Activated CD4-positive, alpha-beta T cell treated with anti-CD3 and anti-CD28 coated beads, Interleukin-2, amount 10 ng/mL, durations not matched to agents 24 days and 14 days (primary cell): ENCODE data around the gene GUCY2D. TPM values are rescaled to one million over a fixed set of nuclear protein-coding genes. Genes with fewer than 3 reads are reported as not detected.
A peak's percentile ranks its signal among the peaks of the same experiment; 100 is the strongest.
"Not testable (repeated sequence)": the region's sequence is repeated elsewhere in the genome, so short reads cannot be mapped to it uniquely, and the experiment has no call there.

Experiments used
- DNase-seq: peaks from one replicate; pipeline ENCODE4 v3.0.0; 2022
- H3K27ac Mint-ChIP-seq: one replicate; pipeline ENCODE4 v1.8.0; 2022; ENCODE audit warnings: mild to moderate bottlenecking, mixed read lengths
- H3K27me3 Mint-ChIP-seq: one replicate; pipeline ENCODE4 v1.8.0; 2022; ENCODE audit warnings: mixed read lengths
- H3K36me3 Mint-ChIP-seq: one replicate; pipeline ENCODE4 v1.8.0; 2022; ENCODE audit warnings: low read depth, mild to moderate bottlenecking, mixed read lengths
- H3K4me1 Mint-ChIP-seq: one replicate; pipeline ENCODE4 v1.8.0; 2021; ENCODE audit warnings: mixed read lengths
- H3K4me3 Mint-ChIP-seq: one replicate; pipeline ENCODE4 v1.8.0; 2022; ENCODE audit warnings: mild to moderate bottlenecking, moderate library complexity, mixed read lengths
- H3K9me3 Mint-ChIP-seq: one replicate; pipeline ENCODE4 v1.8.0; 2021; ENCODE audit warnings: mixed read lengths
- intact Hi-C: fragments of 100-400 bp; cut with micrococcal nuclease; formaldehyde crosslinking; loops from one replicate; pipeline ENCODE4 v1.15.1; 2023
- total RNA-seq: library from RNA; stranded (reverse); gene quantifications from 2 replicates; pipeline ENCODE4 v1.2.3, GENCODE V29; 2022

Gene GUCY2D
- total RNA-seq, 1 donor from 2014 or later: not detected

DNA sequence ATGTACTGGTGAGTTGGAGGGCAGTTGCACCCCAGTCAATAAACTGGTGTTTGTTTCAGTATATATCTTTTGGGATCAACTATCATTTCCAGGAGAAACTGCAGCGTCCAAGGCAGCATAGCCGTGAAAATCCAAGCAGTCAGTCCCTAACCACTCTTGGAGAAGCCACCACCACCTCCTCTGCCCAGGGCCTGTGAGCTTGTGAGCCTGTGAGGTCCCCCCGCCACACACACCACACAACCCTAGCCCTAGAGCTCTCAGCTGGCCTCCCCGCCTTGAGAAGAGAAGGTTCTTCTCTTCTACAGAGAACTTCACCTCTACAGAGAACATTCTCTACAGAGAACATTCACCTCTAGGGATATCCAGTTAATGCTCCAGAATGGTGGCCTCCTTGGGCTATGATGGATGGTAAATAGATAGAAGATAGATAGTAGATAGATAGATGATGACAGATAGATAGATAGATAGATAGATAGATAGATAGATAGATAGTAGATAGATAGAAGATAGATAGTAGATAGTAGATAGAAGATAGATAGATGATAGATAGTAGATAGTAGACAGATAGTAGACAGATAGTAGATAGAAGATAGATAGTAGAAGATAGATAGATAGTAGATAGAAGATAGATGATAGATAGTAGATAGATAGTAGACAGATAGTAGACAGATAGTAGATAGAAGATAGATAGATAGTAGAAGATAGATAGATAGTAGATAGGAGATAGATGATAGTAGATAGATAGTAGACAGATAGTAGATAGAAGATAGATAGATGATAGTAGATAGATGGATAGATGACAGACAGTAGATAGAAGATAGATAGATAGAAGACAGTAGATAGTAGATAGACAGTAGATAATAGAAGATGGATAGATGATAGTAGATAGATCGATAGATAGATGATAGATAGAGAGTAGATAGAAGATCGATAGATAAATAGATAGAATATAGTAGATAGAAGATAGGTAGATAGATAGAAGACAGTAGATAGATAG is 50.1 kb downstream of the GUCY2D start:
- no peaks in the 10 kb centered on the region for H3K9me3 Mint-ChIP-seq
- no peak overlapping the region for H3K4me3 Mint-ChIP-seq
- H3K27me3 Mint-ChIP-seq: peaks cover 13% of the 10 kb centered on the region
- H3K27ac Mint-ChIP-seq: no peak overlapping the region
- no peaks in the 10 kb centered on the region for H3K36me3 Mint-ChIP-seq
- intact Hi-C loops: no loop called here
- no peak for DNase-seq
- H3K4me1 Mint-ChIP-seq: peaks cover 11% of the 10 kb centered on the region

DNA sequence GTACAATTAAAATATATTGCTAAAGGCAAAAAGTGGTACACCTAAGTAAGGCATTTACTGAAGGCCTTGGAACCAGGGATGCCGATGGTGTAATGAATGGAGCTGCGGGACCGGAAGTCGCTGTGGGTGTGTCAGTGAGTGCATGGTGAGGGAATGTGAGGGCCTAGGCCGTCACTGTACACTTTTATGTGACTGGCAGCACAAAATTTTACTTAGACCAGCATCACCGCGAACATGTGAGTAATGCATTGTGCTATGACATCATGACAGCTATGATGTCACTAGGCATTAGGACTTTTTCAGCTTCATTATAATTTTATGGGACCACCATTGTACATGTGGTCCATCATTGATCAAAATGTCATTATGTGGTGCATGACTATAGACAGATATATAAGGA is 51.2 kb downstream of the GUCY2D start:
- Mint-ChIP-seq H3K9me3 (no peaks in the 10 kb centered on the region), H3K4me3 (no peak overlapping the region), H3K36me3 (no peaks in the 10 kb centered on the region), H3K4me1 (peaks cover 11% of the 10 kb centered on the region), H3K27ac (no peak overlapping the region), H3K27me3 (peaks cover 18% of the 10 kb centered on the region)
- no peak for DNase-seq
- intact Hi-C loops: no loop called here

DNA sequence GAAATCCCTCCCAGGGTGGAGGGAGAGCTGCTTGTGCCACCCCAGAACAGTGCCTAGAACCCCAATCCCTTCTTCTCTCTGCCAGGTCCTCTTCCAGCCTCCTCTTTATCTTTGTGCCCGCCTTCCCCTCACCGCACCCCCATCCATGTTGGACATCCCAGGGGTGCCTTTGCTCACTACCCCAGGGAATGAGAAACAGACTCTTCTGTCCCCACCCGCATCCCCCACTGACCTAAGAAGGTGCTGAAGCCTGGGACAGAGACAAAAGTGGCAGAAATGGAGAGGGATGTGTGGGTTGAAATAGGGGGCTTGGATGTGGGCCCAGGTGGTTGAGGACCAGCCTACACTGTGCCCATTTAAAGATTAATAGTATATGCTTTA is 53.4 kb downstream of the GUCY2D start:
- Mint-ChIP-seq H3K27ac (no peak overlapping the region), H3K9me3 (no peaks in the 10 kb centered on the region), H3K4me1 (peaks cover 13% of the 10 kb centered on the region), H3K27me3 (peaks cover 38% of the 10 kb centered on the region), H3K36me3 (no peaks in the 10 kb centered on the region), H3K4me3 (no peak overlapping the region)
- intact Hi-C loops: loop anchor here (2.0 to 5.0 kb wide), 5 partner anchors 39 to 313 kb away; partner anchors contain the start of gene NAA38
- DNase-seq: no peak

DNA sequence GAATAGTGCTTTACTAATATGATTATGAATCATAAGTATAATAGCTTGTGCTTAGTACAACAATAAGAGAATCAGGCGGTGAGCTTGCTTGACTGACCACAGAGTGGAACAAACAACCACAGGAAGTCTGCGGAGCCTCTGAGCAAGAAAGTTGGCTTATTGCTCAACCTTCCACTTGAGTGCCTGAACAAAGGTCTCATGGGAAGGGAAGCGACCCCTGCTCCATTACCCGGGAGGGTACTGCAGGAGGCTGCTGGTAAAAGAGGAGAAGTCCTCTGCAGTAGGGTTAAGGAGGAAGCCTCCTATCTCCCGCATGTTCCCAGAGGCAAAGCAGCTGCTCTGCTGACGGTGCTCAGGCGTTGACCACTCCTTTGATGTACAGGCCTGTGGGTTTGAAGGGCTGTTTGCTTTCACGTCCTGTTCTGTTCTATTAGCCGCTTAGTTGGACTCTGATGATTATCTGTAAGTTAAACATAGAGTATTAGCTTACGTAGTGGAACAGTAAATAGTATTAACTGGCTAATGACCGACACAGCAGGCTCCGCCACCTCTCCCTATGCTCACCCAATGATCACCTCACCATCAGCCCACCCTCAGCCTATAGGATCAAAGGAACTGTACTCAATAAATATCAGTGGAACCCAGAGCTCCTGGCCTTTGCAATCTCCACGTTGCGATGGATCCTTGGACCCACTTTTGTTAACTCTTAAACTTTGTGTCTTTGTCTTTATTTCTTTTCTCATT is 54.0 kb downstream of the GUCY2D start:
- H3K4me1 Mint-ChIP-seq: peaks cover 13% of the 10 kb centered on the region
- intact Hi-C loops: loop anchor here (2.0 to 5.0 kb wide), 5 partner anchors 39 to 314 kb away; partner anchors contain the start of gene NAA38
- H3K27ac Mint-ChIP-seq: no peak overlapping the region
- DNase-seq: peak; percentile 79
- no peaks in the 10 kb centered on the region for H3K36me3 Mint-ChIP-seq
- H3K9me3 Mint-ChIP-seq: no peaks in the 10 kb centered on the region
- peaks cover 43% of the 10 kb centered on the region for H3K27me3 Mint-ChIP-seq
- no peak overlapping the region for H3K4me3 Mint-ChIP-seq

DNA sequence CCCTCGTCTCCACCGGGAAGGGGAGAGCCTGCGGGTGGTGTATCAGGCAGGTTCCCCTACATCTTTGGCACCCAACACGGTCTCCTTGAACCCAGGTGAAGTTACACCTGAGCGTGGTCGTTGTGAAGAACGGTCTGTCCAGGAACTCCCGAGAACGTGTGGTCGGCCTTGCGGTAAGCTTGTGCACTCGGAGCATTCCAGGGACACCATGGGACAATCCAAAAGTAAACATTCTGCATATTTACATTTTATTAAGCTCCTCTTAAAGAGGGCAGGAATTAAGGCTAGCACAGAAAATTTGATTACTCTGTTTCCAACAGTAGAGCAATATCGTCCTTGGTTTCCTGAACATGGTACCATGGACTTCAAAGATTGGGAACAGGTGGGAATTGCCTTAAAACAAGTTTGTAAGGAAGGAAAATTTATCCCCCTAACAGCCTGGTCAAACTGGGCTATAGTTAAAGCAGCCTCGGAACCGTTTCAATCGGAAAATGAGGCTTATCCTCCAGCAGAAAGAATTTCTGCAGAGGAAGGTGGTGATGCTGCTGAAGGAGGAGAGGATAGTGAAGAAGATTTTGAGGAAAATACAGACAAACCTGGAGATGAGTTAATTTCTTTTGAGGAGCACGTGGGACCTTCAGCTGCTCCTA is 54.7 kb downstream of the GUCY2D start:
- no peak for DNase-seq
- intact Hi-C loops: loop anchor here (1.0 to 5.0 kb wide), 6 partner anchors 16 to 314 kb away; partner anchors contain the start of gene NAA38
- no peak overlapping the region for H3K4me3 Mint-ChIP-seq
- no peak overlapping the region for H3K27ac Mint-ChIP-seq
- peaks cover 13% of the 10 kb centered on the region for H3K4me1 Mint-ChIP-seq
- H3K9me3 Mint-ChIP-seq: no peaks in the 10 kb centered on the region
- no peaks in the 10 kb centered on the region for H3K36me3 Mint-ChIP-seq
- peaks cover 49% of the 10 kb centered on the region for H3K27me3 Mint-ChIP-seq

DNA sequence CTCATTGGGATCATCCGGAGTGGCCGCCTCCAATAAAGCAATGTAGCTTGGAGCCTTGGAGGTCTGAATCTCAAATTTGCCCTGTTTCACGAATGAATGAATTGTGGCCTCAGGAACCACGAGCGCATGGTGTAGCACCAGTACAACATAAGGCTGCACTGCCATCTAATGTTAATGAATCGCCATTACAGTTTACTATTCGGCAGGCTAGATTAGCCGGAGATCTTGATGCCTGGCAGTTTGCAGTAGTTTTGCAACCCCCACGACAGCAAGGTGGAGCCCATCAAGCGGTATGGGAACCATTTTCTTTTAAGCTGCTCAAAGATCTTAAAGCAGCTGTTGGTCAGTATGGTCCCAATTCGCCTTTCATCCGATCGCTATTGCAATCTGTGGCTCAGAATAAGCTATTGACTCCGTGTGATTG is 55.3 kb downstream of the GUCY2D start:
- Mint-ChIP-seq H3K4me3 (no peak overlapping the region), H3K4me1 (peaks cover 15% of the 10 kb centered on the region), H3K27me3 (peaks cover 55% of the 10 kb centered on the region), H3K27ac (no peak overlapping the region), H3K36me3 (no peaks in the 10 kb centered on the region), H3K9me3 (no peaks in the 10 kb centered on the region)
- peak; percentile 84 for DNase-seq
- intact Hi-C loops: loop anchor here (1.0 to 5.0 kb wide), 6 partner anchors 16 to 315 kb away; partner anchors contain the start of gene NAA38

DNA sequence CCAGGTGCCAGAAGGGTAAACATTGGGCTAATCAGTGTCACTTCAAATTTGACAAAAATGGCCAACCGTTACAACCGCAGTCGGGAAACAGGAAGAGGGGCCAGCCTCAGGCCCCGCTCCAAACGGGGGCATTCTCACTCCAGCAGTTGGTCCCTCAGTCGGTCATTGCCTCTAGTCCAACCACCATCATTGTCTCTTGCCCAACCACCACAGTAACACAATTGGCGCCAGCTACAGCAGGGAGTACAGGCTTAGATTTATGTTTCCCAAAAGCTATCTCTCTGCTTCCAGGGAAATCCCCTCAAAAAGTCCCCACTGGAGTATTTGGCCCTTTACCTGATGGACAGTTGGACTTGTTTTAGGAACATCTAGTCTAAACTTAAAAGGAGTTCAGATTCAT is 56.7 kb downstream of the GUCY2D start:
- Mint-ChIP-seq H3K4me3 (no peak overlapping the region), H3K27me3 (peaks cover 67% of the 10 kb centered on the region), H3K36me3 (no peaks in the 10 kb centered on the region), H3K27ac (no peak overlapping the region), H3K9me3 (no peaks in the 10 kb centered on the region), H3K4me1 (peaks cover 16% of the 10 kb centered on the region)
- no peak for DNase-seq
- intact Hi-C loops: loop anchor here (5.0 kb wide), 2 partner anchors 42 to 147 kb away; no protein-coding TSS in a partner anchor

DNA sequence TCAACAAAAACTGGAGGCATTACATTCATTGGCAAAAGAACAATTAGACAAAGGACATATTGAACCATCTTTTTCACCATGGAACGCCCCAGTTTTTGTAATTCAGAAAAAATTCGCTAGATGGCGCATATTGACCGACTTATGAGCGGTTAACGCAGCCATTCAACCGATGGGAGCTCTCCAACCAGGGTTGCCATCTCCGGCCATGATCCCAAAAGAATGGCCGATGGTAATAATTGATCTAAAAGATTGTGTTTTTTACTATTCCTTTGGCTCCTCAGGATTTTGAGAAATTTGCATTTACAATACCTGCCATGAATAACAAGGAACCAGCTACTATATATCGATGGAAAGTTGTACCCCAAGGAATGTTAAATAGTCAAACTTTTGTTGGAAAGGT is 57.9 kb downstream of the GUCY2D start:
- H3K27ac Mint-ChIP-seq: no peak overlapping the region
- no peak overlapping the region for H3K4me3 Mint-ChIP-seq
- intact Hi-C loops: loop anchor here (1.0 to 2.0 kb wide), 3 partner anchors 19 to 59 kb away; partner anchors contain the start of gene ALOXE3
- peaks cover 16% of the 10 kb centered on the region for H3K4me1 Mint-ChIP-seq
- H3K36me3 Mint-ChIP-seq: no peaks in the 10 kb centered on the region
- H3K9me3 Mint-ChIP-seq: no peaks in the 10 kb centered on the region
- peak; percentile 92 for DNase-seq
- H3K27me3 Mint-ChIP-seq: peaks cover 71% of the 10 kb centered on the region

DNA sequence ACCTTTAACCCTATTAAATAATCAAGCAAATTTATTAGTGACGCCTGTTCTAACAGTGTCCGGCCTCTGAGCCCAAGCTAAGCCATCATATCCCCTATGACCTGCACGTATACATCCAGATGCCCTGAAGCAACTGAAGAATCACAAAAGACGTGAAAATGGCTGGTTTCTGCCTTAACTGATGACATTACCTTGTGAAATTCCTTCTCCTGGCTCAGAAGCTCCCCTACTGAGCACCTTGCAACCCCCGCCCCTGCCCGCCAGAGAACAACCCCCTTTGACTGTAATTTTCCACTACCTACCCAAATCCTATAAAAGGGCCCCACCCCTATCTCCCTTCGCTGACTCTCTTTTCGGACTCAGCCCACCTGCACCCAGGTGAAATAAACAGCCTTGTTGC is 59.4 kb downstream of the GUCY2D start:
- intact Hi-C loops: loop anchor here (2.0 kb wide), 2 partner anchors 49 to 57 kb away; partner anchors contain the start of gene ALOXE3
- not testable (repeated sequence) for H3K4me3 Mint-ChIP-seq, DNase-seq, H3K27ac Mint-ChIP-seq, H3K9me3 Mint-ChIP-seq, H3K4me1 Mint-ChIP-seq, H3K36me3 Mint-ChIP-seq
- peaks cover 69% of the 10 kb centered on the region for H3K27me3 Mint-ChIP-seq

DNA sequence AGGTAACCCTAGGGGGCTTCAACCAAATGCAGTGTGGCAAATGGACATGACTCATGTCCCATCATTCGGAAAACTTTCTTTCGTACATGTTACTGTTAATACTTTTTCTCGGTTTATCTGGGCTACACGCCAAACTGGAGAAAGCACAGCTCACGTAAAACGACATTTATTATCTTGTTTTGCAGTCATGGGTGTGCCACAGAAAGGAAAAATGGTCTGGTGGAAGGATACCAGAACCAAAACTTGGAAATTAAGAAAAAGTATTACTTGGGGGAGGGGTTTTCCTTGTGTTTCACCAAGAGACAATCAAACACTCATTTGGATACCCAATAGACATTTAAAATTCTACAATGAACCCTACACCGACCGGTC is 60.0 kb downstream of the GUCY2D start:
- no peak overlapping the region for H3K4me3 Mint-ChIP-seq
- intact Hi-C loops: no loop called here
- no peaks in the 10 kb centered on the region for H3K36me3 Mint-ChIP-seq
- no peak for DNase-seq
- peaks cover 65% of the 10 kb centered on the region for H3K27me3 Mint-ChIP-seq
- no peak overlapping the region for H3K27ac Mint-ChIP-seq
- H3K9me3 Mint-ChIP-seq: no peaks in the 10 kb centered on the region
- H3K4me1 Mint-ChIP-seq: peaks cover 5% of the 10 kb centered on the region

DNA sequence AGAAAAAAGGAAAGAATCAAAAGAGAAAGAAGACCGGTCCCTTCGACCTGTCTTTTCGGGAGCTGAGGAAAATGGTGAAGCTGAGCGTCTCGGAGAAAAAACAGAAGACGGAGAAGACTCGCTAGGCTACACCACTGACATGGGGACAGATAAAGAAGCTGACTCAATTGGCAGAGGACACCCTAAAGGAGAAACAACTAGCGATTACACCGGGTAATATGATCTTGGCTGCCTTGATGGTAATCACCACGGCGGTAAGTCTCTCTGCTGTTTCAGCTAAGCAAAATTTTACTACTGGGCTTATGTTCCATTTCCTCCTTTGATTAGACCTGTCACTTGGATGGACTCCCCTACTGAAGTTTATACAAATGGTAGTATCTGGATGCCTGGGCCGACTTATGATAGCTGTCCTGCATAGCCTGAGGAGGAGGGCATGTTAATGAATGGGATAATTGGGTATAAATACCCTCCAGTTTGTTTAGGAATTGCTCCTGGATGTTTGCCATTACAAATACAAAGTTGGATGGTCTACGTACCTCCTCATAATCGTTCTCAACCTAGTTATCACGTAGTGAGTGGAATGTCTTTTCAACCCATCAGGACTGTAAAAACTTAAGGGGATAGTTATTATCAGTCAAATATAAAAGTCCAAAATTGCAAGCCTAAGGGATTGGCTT is 60.5 kb downstream of the GUCY2D start:
- H3K9me3 Mint-ChIP-seq: no peaks in the 10 kb centered on the region
- intact Hi-C loops: no loop called here
- peak overlapping the region; percentile 5 for H3K4me3 Mint-ChIP-seq
- H3K27ac Mint-ChIP-seq: no peak overlapping the region
- H3K27me3 Mint-ChIP-seq: peaks cover 62% of the 10 kb centered on the region
- H3K36me3 Mint-ChIP-seq: no peaks in the 10 kb centered on the region
- DNase-seq: no peak
- H3K4me1 Mint-ChIP-seq: peaks cover 5% of the 10 kb centered on the region

DNA sequence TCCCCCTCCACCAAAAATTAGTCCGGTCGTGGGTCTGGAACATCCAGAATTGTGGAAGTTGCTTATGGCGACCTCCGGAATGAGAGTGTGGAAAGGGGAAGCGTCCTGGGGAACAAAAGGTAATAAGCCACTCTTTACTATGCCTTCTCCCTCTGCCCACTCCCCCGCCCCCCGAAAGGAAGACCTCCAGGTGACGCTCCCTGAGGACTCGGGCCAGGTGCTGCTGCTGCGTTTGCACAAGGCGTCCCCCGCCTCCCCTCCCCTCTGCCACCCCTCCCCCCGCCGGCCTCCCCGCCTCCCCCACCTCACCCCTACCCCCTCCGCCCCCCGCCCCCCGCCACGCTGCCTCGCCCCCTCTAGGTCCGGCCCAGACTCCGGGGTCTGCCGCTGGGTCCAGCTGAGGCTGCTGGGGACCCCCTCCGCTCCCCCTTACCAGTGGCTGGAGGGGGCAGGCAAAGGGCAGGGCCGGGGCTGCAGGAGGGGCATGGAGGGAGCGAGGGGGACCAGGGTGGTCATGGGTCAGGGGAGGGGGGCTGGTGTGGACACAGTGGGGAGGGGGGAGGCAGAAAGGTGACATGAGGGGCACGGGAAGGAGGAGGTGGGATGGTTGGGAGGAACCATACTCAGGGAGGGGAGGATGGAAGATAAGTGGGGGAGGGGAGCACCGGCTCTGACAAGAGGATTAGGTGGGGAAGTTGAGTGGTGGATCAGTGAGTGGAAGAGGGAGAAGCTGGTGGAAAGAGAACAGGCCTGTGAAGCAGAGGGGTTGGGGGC is 61.5 kb downstream of the GUCY2D start:
- H3K9me3 Mint-ChIP-seq: no peaks in the 10 kb centered on the region
- H3K4me1 Mint-ChIP-seq: peaks cover 3% of the 10 kb centered on the region
- intact Hi-C loops: no loop called here

More for the DNA sequence above, 61.5 kb downstream of the GUCY2D start:
- DNase-seq: no peak
- H3K27ac Mint-ChIP-seq: no peak overlapping the region
- no peaks in the 10 kb centered on the region for H3K36me3 Mint-ChIP-seq
- H3K27me3 Mint-ChIP-seq: peaks cover 57% of the 10 kb centered on the region
- H3K4me3 Mint-ChIP-seq: no peak overlapping the region
